ENCODE measurements around the gene PPP1R1B.
"Not testable (repeated sequence)": the region's sequence is repeated elsewhere in the genome, so short reads cannot be mapped to it uniquely, and the experiment has no call there.

PPP1R1B gene

DNA sequence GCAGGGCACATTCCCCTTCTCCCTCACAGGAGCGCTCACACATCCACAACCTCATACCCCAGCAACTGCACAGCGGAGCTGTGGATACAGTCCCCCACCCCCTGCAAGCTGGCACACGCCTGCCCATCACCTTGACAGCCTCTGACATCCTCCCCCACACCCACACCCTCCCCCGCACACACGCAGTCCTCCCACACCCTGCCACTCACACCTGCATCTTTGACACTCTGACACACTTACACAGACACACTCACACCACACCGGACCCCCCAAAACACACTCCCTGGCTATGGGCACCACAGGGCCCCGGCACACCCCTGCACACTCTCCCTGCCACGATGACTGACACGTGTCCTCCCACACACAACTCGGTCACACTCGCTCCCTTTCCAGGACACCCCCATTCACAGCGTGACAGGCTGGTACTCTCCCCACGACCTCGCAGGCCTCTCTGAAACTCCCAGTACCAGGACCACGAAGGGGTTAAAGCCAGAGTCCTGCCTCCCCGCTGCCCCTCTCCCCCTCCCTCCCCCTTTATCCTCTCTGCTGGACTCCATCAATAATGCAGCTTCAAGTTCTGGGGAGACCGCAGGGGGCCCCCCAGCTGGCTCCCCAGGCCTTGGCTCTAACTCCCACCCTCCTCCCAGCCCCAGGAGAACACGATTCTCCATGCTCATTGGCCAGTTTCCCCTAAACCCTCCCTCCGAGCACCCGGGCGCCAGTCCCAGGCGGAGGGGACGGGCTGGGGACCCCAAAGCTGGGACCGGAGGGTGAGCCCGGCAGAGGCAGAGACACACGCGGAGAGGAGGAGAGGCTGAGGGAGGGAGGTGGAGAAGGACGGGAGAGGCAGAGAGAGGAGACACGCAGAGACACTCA is at the start of gene PPP1R1B:
Gene PPP1R1B, plus strand, starts transcription at position 782 of the 876 bp plus-strand sequence. CDS start 441 bp downstream, outside the sequence.
- DNase-seq (ENCODE audit: low read depth): no peak

DNA sequence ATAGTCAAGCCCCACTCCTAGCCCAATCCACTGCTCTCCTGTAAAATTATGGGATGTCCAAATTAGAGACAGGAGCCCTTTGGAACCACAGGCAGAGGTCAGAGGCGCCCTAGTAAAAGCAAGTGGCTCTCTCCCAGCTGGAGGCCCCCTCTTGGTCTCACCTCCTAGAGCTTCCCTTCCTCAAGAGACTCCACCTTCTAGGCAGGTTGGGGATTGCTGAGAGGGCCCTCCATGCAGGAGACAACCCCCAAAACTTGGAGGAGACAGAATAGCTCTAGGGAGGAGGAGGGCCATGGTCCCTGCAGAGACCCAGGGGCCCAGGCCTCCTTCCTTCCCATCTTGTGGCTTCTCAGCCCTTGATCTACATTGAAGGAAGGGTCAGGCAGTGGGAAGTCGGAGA is 48.5 kb upstream of the PPP1R1B start:
- DNase-seq (ENCODE audit: low read depth): no peak

DNA sequence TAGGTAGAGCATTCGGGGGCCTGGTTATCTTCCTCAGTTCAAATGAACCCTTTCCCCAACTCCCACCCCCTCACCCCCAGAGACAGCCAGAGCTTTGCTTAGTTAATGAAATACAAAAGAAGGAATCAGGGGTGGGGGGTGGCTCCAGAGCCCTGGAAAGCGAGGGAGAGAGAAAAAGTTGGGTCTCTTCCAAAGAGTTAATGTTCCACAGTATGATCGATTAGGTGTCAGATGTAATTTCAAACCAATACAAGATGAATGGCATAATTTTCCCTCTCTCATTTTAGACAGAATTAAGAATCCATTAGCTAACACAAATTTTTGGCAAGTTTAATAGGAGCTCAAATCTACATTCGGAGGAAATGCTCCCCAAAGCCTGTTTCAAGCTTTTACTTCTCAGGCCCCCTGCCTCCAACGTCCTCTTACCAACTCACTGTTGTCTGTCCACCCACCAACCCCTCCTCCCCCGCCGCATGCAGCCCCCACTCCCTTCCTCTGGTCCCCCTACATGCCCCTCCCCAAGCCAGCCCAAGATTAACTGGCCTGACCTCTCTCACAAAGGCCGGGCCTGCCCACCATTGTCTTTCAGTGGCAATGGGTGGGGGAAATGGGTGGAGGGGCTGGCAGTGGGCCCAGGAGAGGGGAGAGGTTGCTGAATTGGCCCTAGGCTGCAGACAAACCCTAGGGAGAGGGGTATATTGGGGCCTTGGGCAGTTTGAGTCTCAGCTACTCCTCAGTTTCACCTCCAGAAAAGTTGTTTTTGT is 47.3 kb upstream of the PPP1R1B start:
- DNase-seq (ENCODE audit: low read depth): no peak

DNA sequence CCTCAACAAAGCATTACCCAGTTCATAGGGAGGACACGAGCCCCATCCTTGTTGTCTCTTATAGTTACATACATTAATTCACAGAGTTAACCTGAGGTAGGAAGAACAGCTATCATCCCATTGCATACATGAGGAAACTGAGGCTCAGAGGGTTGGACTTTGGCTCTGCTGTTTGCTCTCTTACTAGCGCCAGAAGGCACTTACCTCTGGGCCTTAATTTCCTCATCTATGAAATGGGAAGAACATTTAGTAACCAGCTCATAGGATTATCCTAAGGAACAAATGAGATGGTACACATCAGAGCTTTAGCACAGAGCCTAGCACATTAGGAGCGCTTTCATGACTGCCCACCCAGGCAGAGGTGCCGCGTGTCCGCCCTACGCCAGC is 46.7 kb upstream of the PPP1R1B start:
- no peak for DNase-seq (ENCODE audit: low read depth)

- DNase-seq (ENCODE audit: low read depth): no peak
Observed at GRCh38 chr17:39581071-39581758, 45.5 kb upstream of the PPP1R1B start.

GRCh38 chr17:39581759-39582085 is 45.0 kb upstream of the PPP1R1B start:
- DNase-seq (ENCODE audit: low read depth): no peak

GRCh38 chr17:39582658-39583057 is 44.1 kb upstream of the PPP1R1B start:
- no peak for DNase-seq (ENCODE audit: low read depth)

- DNase-seq (ENCODE audit: low read depth): not testable (repeated sequence)
Observed at GRCh38 chr17:39590180-39590579, 36.6 kb upstream of the PPP1R1B start.

- DNase-seq (ENCODE audit: low read depth): no peak
Observed at GRCh38 chr17:39591958-39592954, 34.5 kb upstream of the PPP1R1B start.

DNA sequence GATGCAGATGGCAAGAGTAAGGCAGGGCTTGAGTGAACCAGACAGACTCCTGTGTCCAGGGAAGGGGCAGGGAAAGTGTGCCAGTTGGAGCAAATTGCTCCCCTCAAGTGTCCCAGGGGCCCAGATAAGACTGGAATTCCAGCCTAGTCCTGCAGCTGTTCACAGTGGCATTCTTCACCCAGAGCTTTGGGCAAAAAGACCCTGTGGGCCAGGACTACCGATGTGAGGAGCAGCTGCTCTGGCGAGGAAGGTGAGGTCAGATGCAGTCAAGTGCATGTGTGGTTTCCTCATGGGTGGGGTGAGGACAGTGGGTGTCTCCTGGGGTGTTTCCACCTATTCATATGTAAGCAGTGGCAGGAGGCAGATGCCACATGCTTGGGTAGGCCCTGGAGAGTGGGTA is 33.4 kb upstream of the PPP1R1B start:
- DNase-seq (ENCODE audit: low read depth): no peak

GRCh38 chr17:39595294-39595693 is 31.5 kb upstream of the PPP1R1B start:
- no peak for DNase-seq (ENCODE audit: low read depth)

DNA sequence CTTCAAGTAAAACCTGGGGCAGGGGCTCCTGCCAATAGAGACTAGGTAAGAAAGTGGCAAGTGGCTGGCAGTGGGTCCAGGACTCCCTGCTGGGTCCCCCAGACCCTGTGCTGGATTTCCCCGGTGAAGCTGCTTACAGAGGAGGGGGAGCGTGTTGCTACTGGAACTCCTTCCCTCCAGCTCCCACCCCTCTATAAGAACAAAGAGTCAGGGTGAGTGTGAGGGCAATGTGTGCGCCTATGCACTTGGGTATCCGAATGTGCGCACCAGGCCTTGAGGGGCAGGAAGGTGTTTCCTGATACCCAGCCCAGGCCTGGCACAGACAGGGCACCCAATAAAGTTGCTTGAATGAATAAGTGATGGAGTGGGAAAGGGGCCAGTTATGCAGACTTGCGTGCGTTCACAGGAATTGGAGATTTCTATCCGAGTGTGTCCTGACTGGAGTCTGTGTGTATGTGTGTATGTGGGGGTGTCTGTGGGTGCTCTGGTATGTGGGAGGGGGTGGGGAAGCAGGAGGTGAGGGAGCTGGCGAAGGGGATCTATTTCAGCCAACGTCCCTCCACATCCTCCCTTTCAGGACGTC is 30.7 kb upstream of the PPP1R1B start:
- DNase-seq (ENCODE audit: low read depth): no peak

- no peak for DNase-seq (ENCODE audit: low read depth)
Observed at GRCh38 chr17:39596543-39597267, 30.0 kb upstream of the PPP1R1B start.

DNA sequence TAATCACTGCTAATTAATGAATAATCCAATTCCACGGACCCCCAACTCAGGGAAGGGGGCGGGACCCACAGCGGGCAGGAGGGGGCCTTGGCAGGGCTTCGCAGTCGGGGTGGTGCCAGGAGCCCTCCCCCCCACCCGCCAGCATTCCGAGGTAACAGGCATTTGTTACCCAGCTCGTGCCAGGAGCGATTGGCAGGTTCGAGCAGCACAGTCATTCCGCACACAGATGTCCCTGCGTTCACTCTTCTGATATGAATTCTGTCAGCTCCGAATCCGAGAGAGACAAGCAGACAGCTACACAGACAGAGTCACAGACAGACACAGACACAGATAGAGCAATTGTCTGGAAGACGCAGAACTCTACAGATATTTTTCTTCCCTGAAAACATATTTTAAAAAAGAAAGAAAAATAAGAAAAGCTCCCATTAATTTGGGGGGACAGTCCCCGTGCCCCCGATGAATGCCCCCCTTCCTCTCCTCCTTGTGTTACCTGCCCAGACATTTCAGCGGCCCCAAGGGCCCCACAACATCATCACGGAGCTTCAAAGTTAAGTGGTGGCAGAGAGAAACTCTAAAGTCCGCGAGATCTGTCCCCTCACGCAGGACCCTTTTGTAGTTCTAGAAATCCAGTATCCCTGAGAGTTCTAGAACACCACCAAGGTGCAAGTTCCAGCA is 29.2 kb upstream of the PPP1R1B start:
- DNase-seq (ENCODE audit: low read depth): no peak

- no peak for DNase-seq (ENCODE audit: low read depth)
Observed at GRCh38 chr17:39598047-39598481, 28.7 kb upstream of the PPP1R1B start.

DNA sequence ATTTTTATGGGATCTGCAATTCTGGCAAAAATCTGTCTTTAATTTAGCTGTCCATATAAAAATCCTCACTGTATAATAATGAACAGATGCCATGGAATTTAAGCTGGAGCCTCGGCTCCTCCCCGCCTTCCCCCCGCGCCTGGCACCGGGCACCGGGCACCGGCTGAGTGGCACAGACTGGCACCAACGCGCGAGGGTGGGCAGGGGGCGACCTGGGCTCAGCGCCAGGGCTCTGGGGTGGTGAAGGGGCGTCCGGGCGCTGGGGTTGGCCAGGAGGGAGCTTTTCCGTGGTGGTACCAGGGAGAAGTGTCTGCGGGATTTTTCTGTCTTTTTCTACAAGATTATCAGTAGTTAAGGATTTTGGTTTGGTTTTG is 28.1 kb upstream of the PPP1R1B start:
- DNase-seq (ENCODE audit: low read depth): no peak

GRCh38 chr17:39599004-39599664 is 27.6 kb upstream of the PPP1R1B start:
- DNase-seq (ENCODE audit: low read depth): no peak

GRCh38 chr17:39599665-39600231 is 27.0 kb upstream of the PPP1R1B start:
- DNase-seq (ENCODE audit: low read depth): no peak
